Measurements from ENCODE around the gene PNMA1.

The PNMA1 gene

GRCh38 chr14:73661872-73662271 is 52.3 kb downstream of the PNMA1 start:
- DNase-seq, result no peak

Measured in stimulated activated CD4-positive, alpha-beta T cell treated with anti-CD3 and anti-CD28 coated beads, Interleukin-4, amount 100 ng/mL, for 24 hours (primary cell).